ENCODE measurements around the gene CHCHD3.
"Not testable (repeated sequence)": the region's sequence is repeated elsewhere in the genome, so short reads cannot be mapped to it uniquely, and the experiment has no call there.

CHCHD3 gene

DNA sequence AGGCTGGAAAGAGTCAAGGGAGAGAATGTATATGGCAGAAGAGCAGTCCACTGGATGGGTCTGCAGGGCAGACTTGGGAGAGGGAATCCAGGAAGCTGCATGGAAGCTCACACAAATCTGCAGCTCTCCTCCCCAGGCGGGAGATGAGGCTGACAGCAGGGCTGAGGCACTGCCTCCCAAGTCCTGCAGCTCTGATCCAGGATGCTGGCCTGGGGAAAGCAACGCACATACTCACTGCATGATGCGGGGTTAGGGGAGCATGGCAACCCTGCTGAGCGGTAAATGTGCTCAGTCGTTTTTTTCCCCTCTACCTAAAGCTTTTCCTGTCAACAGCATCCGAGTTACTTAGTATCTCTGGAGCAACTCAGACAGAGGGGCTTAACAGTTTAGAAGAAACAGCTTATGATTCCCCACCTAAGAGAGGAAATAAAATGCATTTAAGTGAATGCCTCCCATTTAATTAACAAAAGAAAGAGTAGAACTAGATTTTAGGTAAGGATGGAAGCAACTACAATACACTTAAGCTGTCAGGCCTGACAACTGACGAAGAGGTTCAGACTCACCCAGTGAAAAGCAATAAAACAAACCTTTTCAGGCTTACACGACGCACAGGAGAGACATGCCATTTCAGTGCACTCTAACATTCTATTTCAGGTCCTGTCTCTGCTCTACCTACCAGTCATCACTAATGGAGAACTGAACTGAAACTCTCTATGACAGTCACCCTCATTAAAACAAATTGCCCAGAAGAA lies 37.0 kb downstream of the CHCHD3 start:
- no peak for DNase-seq (ENCODE audit: low read depth)

DNA sequence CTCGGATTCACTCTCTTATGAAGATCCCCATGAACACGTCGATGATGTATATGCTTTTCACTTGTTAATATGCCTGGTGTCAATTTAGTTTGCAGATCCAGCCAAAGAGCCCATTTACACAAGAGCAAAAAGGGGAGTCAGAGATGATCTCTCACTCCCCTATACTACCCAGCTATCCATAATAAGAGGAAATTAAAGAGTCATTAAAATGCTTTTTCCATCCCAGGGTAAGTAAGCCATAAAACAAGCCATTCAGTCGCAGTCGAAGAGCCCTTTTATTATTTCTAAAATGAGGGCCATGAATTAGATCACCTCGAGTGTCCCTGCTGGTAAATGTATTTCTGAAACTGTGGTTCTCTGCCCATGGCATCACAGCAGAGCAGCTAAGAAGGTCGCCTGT lies 41.2 kb downstream of the CHCHD3 start:
- DNase-seq (ENCODE audit: low read depth) = no peak

DNA sequence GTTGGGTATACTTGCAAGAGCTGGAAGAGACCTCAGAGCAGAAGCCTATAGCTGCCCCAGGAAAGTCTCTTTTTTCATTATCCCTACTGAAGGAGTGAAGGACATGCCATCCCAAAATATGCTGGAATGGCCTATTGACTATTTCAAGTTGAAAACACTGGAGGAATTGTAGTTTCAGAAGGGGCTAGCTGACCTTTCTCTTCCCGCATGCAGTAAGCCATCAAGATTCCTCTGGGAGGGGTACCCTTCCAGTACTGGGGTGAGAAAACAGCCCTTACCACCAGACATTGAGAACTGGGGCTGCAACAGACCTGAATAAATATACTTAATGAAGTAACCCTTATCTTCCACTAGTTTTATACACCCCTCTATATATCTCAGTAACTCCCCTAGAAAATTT lies 41.7 kb downstream of the CHCHD3 start:
- DNase-seq (ENCODE audit: low read depth) = no peak

DNA sequence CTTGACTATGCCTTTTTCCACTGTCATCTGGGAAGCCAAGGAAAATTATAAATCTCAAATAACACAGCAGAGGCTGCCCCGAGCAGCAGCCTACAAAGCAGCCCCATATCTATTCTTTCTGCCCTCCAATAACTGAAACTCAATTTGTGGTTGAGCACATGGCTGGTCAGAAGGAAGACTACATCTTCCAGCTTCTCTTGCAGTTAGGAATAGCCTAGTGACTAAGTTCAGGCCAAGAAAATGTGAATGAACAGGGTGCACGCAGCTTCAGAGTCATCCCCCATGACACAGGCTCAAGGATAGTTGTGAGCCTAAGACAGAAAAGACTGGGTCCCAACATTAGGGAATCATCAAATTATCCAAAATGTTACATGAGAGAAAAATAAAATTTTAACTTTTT lies 42.3 kb downstream of the CHCHD3 start:
- no peak for DNase-seq (ENCODE audit: low read depth)

DNA sequence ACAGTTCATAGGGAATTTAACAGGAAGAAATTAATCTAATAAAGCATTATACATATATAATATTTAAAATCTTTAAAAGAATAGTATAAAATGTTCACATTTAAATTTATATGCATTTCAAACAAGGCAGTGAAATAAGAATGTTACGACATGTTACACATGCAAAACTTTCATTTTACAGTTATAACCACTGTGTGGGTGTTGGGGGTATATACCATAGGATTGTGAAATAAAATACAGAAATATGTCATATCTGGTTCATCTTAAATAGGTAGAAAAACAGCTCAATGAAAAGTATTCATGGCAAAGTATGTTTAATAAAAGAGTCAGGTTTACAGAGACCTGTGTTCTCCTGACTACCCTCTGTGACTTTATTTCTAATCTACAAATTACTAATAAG lies 45.6 kb downstream of the CHCHD3 start:
- no peak for DNase-seq (ENCODE audit: low read depth)

GRCh38 chr7:133035240-133035639 lies 46.6 kb downstream of the CHCHD3 start:
- DNase-seq (ENCODE audit: low read depth) = not testable (repeated sequence)

GRCh38 chr7:133030346-133030745 lies 51.5 kb downstream of the CHCHD3 start:
- no peak for DNase-seq (ENCODE audit: low read depth)

- DNase-seq (ENCODE audit: low read depth) = no peak
Observed at GRCh38 chr7:133029463-133029862, 52.4 kb downstream of the CHCHD3 start.

- DNase-seq (ENCODE audit: low read depth) = no peak
Observed at GRCh38 chr7:133027397-133027796, 54.5 kb downstream of the CHCHD3 start.

- DNase-seq (ENCODE audit: low read depth) = no peak
Observed at GRCh38 chr7:133026210-133026859, 55.6 kb downstream of the CHCHD3 start.

DNA sequence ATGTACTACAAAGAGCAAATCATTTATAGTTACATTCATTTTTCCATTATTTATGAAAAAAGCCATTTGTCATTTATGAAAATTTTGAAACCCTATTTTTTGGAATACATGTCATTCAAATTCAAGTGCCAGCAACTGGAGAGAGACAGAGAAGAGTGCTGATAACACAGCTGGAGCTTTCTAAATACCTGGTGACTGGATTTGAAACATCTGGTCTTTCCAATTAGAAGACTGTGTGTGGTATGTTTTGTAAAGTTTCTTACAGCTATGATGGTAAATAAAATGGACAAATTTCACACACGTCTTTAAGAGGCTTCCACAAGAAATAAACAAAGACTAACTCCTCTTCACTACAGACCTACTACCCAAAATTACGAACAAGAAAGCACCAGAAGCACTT lies 56.8 kb downstream of the CHCHD3 start:
- DNase-seq (ENCODE audit: low read depth) = no peak

DNA sequence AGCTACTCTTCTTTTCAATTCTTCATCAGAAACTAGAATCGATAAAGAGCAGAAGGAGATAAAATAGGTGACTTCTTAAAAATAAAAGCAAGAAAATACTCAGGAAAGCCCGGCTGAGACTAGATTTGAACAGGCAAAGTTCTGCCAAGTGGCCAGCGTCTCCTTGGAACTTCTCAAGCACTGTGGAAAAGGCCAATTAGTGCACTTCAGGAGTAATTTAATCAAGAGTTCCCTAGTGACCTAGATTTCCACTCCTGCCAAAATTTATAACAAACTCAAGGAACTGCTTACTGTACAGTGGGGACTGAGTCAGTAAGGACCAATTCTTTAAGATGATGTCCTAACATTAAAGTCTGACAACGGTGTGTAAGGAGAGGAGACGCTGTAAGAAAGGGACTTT lies 57.3 kb downstream of the CHCHD3 start:
- no peak for DNase-seq (ENCODE audit: low read depth)

GRCh38 chr7:133023370-133024071 lies 58.4 kb downstream of the CHCHD3 start:
- DNase-seq (ENCODE audit: low read depth) = no peak

GRCh38 chr7:133022661-133023060 lies 59.2 kb downstream of the CHCHD3 start:
- no peak for DNase-seq (ENCODE audit: low read depth)

DNA sequence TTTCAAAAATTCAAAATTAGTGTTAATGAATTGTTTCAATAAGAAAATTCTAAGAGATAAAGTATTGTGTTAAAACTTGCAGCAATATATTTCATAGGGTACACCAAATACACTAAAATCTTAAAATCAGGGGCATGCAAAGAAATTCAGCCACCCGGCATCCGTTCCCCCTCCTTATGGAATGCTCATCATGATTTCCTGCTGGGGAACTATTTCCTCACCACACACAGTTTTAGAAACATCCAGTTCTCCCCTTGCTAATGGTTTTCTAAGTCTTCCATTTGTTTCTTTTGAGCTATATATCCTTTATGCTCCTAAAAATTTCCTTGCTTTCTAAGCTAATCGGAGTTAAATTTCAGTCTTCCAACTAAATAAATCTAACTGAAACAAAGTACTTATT lies 60.7 kb downstream of the CHCHD3 start:
- no peak for DNase-seq (ENCODE audit: low read depth)

DNA sequence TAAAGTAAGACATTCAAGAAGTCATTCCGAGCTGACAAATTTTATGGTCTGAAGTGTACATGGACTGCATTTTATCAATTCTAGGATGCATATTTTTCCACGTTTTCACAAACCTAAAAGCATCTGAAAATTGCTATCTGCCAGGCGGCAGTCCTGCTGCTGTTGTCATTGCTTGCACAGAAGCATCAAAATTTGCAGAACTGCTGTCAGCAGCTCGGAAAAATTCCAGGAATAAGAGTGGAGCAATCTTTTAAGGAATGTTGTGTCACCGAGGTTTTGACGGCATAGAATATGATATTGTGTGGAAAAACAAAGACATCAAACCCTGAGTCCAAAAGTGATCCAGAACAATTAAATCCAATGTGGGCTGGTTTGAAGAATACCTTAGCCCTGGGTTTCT lies 61.4 kb downstream of the CHCHD3 start:
- no peak for DNase-seq (ENCODE audit: low read depth)

DNA sequence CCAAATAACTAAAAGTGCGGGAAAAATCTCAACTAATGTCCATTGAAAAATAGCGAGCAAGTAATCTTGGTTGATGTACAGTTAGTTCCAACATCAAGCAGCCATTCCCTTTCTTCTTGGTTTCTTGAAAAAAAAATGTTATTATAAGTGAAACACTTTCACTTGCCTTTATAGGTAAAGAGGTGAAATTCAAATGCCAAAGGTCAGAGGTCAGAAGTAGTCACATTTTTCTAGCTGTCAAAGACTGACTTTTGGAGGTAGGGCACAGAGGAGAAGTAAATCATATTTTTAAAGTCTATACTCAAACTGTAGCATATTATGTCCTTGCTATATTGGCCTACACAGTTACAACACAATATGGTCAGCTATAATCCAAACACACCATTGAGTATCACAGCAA lies 62.3 kb downstream of the CHCHD3 start:
- DNase-seq (ENCODE audit: low read depth) = no peak

GRCh38 chr7:133016604-133017003 lies 65.3 kb downstream of the CHCHD3 start:
- no peak for DNase-seq (ENCODE audit: low read depth)

- no peak for DNase-seq (ENCODE audit: low read depth)
Observed at GRCh38 chr7:133015888-133016287, 66.0 kb downstream of the CHCHD3 start.

GRCh38 chr7:133011746-133012145 lies 70.1 kb downstream of the CHCHD3 start:
- DNase-seq (ENCODE audit: low read depth) = no peak

DNA sequence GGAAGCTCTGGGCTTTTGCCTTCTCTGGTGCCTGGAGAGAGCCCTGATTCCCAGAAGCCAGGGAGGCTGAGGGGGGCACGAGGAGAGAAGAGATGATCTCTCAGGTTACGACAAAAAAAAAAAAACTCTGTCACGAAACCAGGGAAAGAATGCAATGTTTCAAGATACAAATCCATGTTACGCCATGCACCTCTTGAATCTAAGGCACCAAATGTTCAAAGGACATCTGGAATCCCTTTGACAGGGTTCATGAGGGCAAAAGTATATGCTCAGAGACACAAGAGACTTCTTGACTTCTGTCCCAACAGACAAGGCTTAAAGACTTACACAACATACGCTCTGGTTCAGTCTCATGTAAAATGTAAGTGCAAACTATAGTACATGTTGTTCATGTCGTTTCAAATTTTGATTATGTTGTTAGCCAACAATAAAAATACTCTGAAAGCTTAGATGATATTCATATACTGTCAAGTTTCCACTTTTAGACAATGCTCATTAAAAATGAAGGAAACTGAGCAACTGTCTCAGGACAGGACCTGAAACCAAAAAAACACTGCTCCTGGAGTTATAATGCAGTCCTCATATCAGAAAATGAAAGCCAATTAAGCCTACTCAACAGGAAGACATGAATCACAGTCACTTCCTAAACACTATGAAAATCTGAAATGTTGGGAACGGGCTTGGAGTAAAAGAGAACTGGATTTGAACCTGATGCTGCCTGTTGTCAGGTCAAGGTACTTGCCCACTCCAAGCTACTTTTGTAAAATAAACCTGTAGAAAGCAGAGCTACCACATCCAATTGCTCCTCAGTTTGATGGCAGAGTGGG lies 72.3 kb downstream of the CHCHD3 start:
- no peak for DNase-seq (ENCODE audit: low read depth)

DNA sequence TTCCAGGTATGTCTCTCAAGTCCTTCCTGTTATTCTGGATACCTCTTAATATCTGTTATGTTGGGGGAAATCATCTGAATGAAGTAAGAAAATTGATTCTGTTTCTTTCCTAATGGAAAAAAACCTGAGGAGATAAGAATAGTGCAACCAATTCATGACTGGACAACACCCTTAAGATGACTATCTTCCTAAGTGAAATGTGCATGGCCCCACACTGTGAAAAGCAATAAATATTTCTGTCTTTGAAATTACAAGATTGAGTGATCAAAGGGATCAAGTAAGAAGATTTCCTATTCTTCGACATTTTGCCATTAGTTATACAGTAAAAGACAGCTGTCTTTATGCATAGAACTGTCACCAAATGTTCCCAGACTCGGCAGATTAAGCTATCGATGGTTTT lies 73.9 kb downstream of the CHCHD3 start:
- no peak for DNase-seq (ENCODE audit: low read depth)
